NCI-H128 (cell line): ENCODE results near the gene IL21.

Experiments used
- DNase-seq: peaks from one replicate; lab custom pipeline; 2025; ENCODE audit not compliant: unreplicated experiment; lab: John Stamatoyannopoulos, UW

Gene IL21

GRCh38 chr4:122635205-122635604 lies 14.3 kb upstream of the IL21 start:
- no peak for DNase-seq

DNA sequence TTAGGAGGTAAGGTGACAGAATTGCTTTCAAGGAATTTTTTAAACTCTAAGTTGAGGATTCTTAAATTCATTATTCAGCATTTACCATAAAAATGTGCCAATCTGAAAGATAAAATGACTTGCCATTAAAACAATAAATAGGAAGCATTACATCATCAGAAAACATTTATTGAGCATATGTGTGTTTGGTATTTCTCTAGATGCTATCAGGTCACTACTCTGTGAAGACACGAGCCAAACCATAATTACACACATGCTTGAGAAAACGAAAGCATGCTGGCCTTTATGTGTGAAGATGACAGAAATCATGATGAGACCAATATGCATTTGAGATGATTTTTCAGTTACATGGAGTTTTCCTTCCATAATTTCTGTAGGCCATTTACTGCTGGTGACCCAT lies 12.3 kb upstream of the IL21 start:
- no peak for DNase-seq

GRCh38 chr4:122632396-122633143 lies 11.7 kb upstream of the IL21 start:
- no peak for DNase-seq

DNA sequence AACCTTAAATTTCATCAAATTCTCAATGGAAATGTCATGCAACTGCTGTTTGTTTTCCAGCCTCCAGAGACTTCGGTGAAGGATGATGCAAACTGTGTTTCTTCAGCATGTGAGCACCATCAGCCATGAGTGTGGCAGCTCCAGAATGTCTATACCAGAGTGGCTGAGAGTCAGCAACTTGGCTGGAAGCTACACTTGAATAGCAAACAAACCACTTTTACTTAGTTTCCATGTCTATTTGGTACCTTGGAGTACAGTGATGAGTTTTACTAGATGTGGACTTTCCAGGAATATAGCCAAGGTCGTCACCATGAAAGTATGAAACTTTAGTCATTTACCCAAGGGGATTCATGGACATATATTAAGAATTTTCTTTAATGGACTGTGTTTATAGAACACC lies 4.3 kb upstream of the IL21 start:
- no peak for DNase-seq

GRCh38 chr4:122624205-122624604 lies 3.3 kb upstream of the IL21 start:
- no peak for DNase-seq

- no peak for DNase-seq
Observed at GRCh38 chr4:122623637-122624166, 2.8 kb upstream of the IL21 start.

DNA sequence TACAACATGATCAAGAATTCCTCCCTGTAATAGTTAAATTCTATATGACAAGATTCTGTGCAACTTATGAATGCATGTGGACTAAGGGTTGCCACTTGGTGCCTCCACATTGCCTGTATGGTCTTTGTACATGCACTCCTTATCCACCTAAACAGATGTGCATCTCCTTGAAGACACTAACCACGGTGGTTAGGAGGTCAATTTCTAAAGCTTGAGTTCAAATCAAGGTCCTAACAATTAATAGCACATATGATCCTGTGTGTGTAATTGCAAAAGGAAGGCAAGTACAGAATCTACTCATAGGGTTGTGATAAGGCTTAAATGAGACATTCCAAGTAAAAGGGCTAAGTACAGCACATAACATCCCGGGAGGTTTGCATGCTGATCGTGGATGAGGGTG lies 1.5 kb upstream of the IL21 start:
- DNase-seq, result no peak

- DNase-seq, result no peak
Observed at GRCh38 chr4:122619611-122620010, 1.3 kb downstream of the IL21 start.

GRCh38 chr4:122617597-122618593 lies 3.0 kb downstream of the IL21 start:
- no peak for DNase-seq

- DNase-seq, result no peak
Observed at GRCh38 chr4:122616915-122617596, 3.8 kb downstream of the IL21 start.

DNA sequence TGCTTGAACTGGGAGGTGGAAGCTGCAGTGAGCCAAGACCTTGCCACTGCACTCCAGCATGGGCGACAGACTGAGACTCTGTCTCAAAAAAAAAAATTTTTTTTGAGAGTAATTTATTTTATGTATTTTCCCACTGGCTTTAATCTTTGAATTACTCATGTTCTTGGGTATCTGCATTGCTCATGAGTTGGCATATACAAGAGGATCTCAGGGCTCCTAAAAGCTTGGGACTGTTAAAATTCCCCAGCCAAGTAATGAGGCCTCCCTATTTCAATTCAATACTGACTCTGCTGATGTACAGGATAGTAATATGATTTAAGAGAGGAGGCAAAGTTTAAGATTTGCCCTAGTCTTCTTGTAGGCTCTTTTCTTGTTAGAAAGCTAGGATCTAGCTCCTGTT lies 6.2 kb downstream of the IL21 start:
- DNase-seq, result no peak

DNA sequence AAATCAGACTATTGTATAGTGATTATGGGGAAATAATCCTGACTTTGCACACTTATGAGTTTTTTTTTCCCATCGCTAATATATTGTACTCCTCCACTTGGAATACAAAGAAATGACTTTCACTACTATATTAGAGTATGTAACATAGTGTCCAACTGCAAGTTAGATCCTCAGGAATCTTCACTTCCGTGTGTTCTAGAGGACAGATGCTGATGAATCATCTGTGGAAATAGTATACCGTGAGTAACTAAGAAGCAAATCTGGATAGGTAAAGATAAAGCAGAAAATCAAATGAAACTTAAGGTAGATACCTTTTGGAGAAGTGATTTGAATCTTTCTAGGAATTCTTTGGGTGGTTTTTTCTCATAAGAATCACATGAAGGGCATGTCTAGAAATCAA lies 8.3 kb downstream of the IL21 start:
- DNase-seq, result no peak

DNA sequence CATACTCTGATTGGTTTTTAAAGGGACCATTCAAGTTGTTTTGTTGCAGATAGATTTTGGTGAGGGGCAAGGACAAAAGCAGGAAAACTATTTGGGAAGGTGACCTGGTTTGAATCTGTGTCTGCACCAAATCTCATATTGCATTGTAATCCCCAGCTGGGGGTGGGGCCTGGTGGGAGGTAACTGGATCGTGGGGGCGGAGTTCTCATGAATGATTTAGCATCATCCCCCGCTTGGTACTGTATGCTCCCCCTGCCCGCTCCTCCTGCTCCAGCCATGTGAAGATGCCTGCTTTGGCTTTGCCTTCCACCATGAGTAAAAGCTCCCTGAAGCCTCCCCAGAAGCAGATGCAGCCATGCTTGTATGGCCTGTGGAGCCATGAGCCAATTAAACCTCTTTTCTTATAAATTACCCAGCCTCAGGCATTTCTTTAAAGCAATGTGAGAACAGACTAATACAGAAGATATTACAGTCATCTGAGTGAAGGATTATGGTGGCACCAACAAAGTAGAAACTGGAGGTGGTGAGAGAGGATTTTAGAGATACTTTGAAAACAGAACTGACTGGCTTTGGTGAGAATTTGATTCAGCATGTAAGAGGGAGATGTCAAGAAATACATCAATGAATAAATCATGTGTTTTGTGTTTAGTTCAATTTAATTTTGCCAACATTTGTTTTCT lies 14.4 kb downstream of the IL21 start:
- no peak for DNase-seq

DNA sequence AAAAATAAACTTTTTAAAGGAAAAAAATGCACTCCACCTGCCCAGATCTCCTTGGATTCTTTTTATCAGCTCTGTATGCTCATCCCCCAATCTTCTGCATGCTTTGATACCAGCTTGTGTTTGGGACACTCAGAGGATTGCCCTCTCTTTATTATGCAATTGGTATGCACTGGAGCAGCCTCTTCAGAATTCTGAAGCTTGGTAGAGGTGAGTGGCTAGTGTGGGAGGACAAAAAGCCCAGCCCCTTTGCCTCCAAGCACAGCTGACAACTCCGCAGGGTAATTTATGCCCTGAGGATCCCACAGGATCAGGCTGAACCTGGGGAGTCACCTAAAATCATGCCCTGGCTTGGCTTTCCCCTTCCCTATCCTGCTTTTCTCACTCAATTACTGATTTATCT lies 16.7 kb downstream of the IL21 start:
- no peak for DNase-seq

DNA sequence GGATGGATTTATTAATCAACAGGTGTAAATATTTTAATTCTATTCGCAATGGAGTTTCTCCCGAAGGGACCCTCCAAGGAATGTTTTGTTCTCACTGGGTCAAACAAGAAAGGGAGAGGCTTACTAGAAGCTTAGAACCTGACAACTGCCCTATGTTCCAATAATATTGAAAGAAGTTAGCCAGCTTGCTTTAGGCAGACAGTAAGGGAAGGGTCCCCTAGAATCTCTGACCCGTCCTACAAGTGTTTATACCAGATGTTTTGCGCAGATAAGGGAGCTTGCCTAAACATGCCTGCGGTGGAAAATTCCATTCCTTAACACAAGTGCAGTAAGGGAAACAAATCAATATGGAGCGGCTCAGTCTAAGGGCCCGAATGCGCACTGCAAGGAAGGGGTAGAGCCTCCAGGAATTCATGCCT lies 17.7 kb downstream of the IL21 start:
- DNase-seq, result no peak

DNA sequence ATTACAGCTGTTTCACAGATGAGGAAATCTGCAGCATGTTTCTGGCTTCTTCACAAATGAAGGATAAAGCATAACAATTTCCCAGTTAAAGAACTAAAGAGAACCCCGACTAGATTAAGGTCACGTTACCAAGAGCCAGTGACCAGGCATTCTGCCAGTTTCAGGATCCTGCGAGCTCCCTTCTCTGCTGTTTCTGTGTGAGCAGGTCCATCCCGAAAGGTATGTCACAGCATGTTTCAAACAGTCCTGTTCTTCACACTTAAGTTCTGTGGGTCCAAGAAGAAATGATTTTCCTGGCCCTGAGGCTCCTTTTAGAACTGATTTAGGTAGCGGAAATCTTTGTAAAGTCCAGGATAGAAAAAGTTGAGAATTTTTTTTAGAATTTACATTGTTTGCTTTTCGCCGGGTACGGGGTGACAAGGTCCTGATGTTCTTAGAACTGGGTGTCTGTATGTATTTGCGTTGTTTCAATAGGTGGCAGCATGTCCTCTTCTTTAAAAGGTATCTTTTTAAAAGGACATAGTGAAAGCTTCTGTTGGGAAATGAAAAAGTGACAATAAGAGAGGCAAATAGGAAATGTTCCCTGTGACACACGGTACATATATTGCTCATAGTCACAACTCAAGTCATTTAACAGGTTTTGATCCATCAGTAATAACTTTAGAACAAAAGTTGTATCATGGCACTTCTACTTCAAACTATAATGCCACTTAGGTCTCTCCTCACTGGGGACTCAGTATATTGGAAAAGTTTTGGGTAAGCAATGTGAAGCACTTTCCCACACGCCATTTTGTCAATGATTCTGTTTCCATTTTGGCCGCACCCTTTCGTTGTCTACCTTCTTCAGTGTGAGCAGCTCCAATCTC lies 18.4 kb downstream of the IL21 start:
- no peak for DNase-seq

DNA sequence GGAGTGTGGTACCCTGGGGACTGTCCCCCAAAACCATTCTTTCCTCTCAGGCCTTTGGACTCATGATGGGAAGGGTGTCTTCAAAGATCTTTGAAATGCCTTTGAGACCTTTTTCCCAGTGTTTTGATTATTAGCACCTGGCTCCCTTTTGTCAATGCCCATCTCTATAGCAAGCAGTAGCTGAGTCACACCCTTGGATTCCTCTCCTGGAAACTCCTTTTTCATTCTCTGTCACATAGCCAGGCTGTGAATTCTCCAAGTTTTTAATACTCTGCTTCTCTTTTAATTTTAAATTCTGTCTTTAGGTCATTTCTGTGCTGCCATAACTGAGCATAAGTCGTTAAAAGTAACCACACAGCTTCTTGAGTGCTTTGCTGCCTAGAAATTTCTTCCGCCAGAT lies 29.7 kb downstream of the IL21 start:
- DNase-seq, result no peak

GRCh38 chr4:122588453-122589238 lies 32.2 kb downstream of the IL21 start:
- no peak for DNase-seq

- DNase-seq, result no peak
Observed at GRCh38 chr4:122584519-122584918, 36.3 kb downstream of the IL21 start.
